ENCODE data around the gene PNPLA6. TPM values are rescaled to one million over a fixed set of nuclear protein-coding genes. Genes with fewer than 3 reads are reported as not detected.

PNPLA6 gene
- total and polyA plus RNA-seq, 10 of the 15 experiments (the other 5 are each of a cell fraction or from before 2014, with no cell fraction given) = 0.95 to 105 (median 40.0) TPM

DNA sequence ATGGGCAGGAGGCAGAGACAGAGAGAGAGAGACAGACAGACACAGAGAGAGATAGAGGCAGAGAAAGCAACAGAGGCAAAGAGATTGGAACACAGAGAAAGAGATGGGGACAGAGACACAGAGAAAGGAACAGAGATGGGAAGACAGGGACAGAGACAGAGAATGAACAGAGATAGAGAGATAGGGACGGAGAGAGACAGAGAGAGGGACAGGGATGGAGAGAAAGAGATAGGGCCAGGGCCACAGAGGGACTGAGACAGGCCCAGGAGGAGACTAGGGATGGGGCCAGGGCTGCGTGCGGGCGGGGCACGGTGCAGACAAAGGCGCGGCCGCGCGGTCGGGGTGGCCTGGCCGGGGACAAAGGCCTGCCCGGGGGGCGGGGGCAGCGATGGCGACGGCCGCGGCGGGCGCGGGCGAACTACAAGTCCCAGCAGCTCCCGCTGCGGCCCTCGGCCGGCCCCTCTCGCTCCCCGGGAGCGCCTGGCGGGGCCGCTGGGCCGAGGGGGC, 19.8 kb upstream of the PNPLA6 start, which contains the start of gene ZNF358 (continued):
- TF ChIP-seq LARP7 (IDR thresholded peaks at IDR 0.05) (0 out of 2 replicates have a peak, but pooled peaks have one; percentile 32), SUZ12 (IDR thresholded peaks at IDR 0.05; ENCODE audit: unreplicated experiment) (peak; percentile 53), HDGF (IDR thresholded peaks at IDR 0.05) (peak; percentile 83), SIX5 (IDR thresholded peaks at IDR 0.05; ENCODE audit: low read depth, low read length, severe bottlenecking) (peak; percentile 80), SRF (IDR thresholded peaks at IDR 0.05; ENCODE audit: low read depth in 2 of 2, low read length in 2 of 2) (0 out of 4 replicates have a peak, but pooled peaks of 1 of the 2 experiments have one; percentile 14), IRF5 (IDR thresholded peaks at IDR 0.05; ENCODE audit: borderline replicate concordance) (no peak), TBL1XR1 (IDR thresholded peaks at IDR 0.05; ENCODE audit: low read depth, low read length) (no peak)

- WGBS (ENCODE audit: insufficient coverage, insufficient replicate concordance, low lambda C conversion rate, missing lambda C conversion rate) = 18% methylated on average over 13 of the region's 28 CpGs
- no peak for TF ChIP-seq ZBTB40 (IDR thresholded peaks at IDR 0.05; ENCODE audit: borderline replicate concordance)
- no peak for TF ChIP-seq SP1 (IDR thresholded peaks at IDR 0.05; ENCODE audit: low read depth, low read length)
- TF ChIP-seq ESRRA (IDR thresholded peaks at IDR 0.05; ENCODE audit: low read length) = no peak
- intact Hi-C loops (cut with micrococcal nuclease; ENCODE audit: unreplicated experiment) (no loop called here), in situ Hi-C loops (cut with MboI) (no loop called here)
- RAD21 ChIA-PET (ENCODE audit: unreplicated experiment) = no interaction called here
- Histone ChIP-seq H3K36me3 (ENCODE audit: control insufficient read depth in 2 of 2, insufficient read depth in 2 of 2, low read length in 1 of 2) (no peaks in the 10 kb centered on the region), H3K4me1 (ENCODE audit: control insufficient read depth, insufficient read depth, low read length) (no peaks in the 10 kb centered on the region), H3K27ac (ENCODE audit: control insufficient read depth, insufficient read depth) (no peak overlapping the region), H3K4me3 (peak overlapping the region; percentile 50; the same call in 1 of the 2 replicates), H3K4me2 (ENCODE audit: control insufficient read depth, insufficient read depth) (peak overlapping the region; percentile 55), H2AFZ (ENCODE audit: control insufficient read depth, low read depth, low read length) (no peak overlapping the region), H3K9ac (ENCODE audit: control insufficient read depth, insufficient read depth, low read length) (0 out of 2 replicates have a peak overlapping the region, but pooled peaks have one; percentile 27), H3K27me3 (replicated peaks in 1 of 2; ENCODE audit: control insufficient read depth in 2 of 2, insufficient read depth in 2 of 2, low read length in 1 of 2) (peaks cover 3 to 4% of the 10 kb centered on the region in 2 experiments; a peak in 2 of 4 replicates), H3K9me3 (replicated peaks; ENCODE audit: control insufficient read depth, insufficient read depth, low read length) (no peaks in the 10 kb centered on the region), H4K20me1 (ENCODE audit: control insufficient read depth, insufficient read depth) (no peaks in the 10 kb centered on the region), H3K79me2 (ENCODE audit: control insufficient read depth, insufficient read depth, low read length) (no peaks in the 10 kb centered on the region)
- no TSS peak for BruUV-seq (replicated peaks)
- no peak for DNase-seq (ENCODE audit: low read depth, low spot score)
- FAIRE-seq = no peak
- POLR2A ChIA-PET = no interaction called here
- SMC1A ChIA-PET (ENCODE audit: uncharacterized antibody, unreplicated experiment) = interaction anchor here (1.2 kb wide), 1 partner anchor 137 kb away, joined by 4 read pairs; no protein-coding TSS in a partner anchor
- ATAC-seq = no peak
- CTCF ChIA-PET = interaction anchor here (0.9 to 2.8 kb wide), 2 partner anchors 19 to 162 kb away, joined by 3 to 6 read pairs; a partner anchor contains a TSS
Measured at GRCh38 chr19:7516333-7516732, 19.2 kb upstream of the PNPLA6 start.

Measured in GM12878 (cell line).